RCC 7860 (cell line): Measurements from ENCODE around the gene PLA2G2F.
"Not testable (repeated sequence)": the region's sequence is repeated elsewhere in the genome, so short reads cannot be mapped to it uniquely, and the experiment has no call there.

ENCODE experiments used
- DNase-seq: peaks from one replicate; pipeline ENCODE4 v3.0.0-alpha.2; 2015; ENCODE audit warnings: low spot score
- FAIRE-seq: peaks from 2 replicates; lab custom pipeline; 2012; peaks lifted over from hg19 to GRCh38; lab: Jason Lieb, UNC

The PLA2G2F gene

DNA sequence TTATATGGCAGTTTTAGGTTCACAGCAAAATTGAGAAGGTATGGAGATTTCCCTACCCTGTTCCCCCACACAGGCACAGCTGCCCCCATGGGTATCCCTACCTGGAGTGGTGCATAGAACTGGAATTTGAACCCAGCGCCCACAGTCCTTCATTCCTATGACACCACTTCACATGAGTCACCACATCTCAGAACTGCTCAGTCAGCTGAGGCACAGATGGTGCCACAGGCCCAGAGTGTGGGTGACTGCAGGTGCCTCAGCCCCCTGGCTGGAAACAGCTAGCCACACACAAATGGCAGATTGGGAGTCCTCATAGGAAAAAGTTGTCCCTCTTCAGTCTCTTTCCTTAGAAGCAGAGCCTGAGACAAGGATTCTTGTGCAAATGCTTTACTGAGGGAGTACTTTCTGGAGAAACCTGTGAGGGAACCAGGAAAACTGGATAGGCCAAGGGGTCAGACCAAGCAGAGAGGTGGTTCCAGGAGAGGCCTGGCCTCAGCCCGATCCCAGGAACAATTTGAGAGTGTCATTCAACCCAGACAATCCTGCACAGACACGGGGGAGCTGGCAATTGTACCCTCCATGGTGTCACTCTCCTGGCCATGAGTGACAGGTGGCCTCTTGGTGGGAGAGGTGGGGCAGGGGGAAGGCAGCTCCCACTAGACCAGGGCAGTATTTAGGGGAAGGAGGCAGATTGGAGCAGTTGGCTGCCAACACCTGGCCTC is 26.7 kb upstream of the PLA2G2F start:
- FAIRE-seq = no peak
- no peak for DNase-seq

- FAIRE-seq (no peak), DNase-seq (no peak)
These were observed 25.0 kb upstream of the PLA2G2F start for GRCh38 chr1:20114021-20114648.

GRCh38 chr1:20115479-20115878 is 23.6 kb upstream of the PLA2G2F start:
- no peak for DNase-seq
- no peak for FAIRE-seq

GRCh38 chr1:20115916-20116315 is 23.2 kb upstream of the PLA2G2F start:
- FAIRE-seq (no peak), DNase-seq (no peak)

- no peak for DNase-seq
- FAIRE-seq = no peak
These were observed 21.9 kb upstream of the PLA2G2F start for GRCh38 chr1:20117236-20117635.

GRCh38 chr1:20119347-20119746 is 19.8 kb upstream of the PLA2G2F start, which contains the start of gene PLA2G2D:
PLA2G2D (minus strand) TSS chr1:20119536; CDS start chr1:20119498, 38 bp downstream.
- FAIRE-seq = no peak
- DNase-seq = no peak

GRCh38 chr1:20120796-20121195 is 18.3 kb upstream of the PLA2G2F start:
- DNase-seq (no peak), FAIRE-seq (no peak)

DNA sequence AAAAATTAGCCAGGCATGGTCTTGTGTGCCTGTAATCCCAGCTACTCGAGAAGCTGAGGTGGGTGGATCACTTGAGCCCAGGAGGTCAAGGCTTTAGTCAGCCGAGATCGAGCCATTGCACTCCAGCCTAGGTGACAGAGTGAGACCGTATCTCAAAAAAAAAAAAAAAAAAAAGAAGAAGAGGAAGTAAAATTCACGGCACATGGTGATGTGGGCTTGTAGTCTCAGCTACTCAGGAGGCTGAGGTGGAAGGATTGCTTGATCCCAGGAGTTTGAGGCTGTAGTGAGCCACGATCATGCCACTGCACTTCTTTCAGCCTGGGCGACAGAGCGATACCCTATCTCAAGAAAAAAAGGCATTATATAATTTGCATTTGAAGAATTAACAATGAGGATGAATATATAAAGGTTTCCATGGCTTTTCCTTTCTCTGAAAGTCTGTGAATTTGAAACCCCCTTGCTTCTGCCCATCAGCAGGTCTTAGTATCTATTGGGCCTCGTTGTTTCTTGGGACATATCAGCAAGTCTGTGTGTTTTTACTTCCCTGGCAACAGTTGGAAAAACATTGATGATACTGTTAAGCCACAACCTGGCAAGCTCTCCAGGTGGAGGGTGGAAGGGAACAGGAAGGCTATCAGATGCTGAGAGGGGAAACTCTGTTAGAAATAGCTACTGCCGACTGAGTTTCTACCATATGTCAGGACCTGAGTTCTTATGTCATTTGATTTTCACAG is 15.2 kb upstream of the PLA2G2F start:
- DNase-seq (no peak), FAIRE-seq (no peak)

GRCh38 chr1:20124456-20125057 is 14.6 kb upstream of the PLA2G2F start:
- DNase-seq (peak; percentile 73), FAIRE-seq (peak; percentile 71)

GRCh38 chr1:20125100-20125499 is 14.0 kb upstream of the PLA2G2F start:
- no peak for DNase-seq
- FAIRE-seq = no peak

DNA sequence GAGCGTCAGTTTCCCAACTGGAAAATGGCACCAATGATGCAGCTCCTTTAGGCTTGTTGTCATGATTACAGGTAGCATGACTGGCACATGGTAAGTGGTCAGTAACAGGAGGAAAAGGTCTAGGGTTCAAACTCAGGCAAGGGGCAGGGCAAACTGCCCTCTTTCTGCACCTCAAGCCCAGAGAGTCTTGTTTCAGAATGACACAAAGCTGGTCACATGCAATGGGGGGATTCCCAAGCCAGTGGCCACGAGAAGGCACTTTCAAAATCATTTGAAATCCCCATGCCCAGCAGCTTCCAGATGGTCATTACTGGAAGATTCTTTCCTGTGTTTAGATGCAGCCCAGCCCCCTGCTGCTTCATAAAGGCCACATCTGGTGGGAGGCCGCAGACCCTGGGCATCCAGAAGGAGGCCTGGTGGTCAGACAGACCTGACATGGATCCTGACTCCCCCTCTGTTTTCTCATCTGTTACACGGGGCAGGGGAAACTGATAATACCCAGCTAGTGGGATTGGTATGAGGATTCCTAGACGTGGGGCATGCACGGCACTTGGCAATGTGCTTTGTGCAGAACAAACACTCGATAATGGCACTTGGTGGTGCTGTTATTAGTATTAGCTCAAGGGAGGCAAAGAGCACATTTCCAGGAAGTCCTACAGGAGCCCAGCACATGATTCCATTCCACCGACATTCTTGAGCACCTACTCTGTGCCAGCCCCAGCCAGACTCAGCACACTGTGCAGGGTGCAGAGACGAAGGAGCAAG is 12.9 kb upstream of the PLA2G2F start:
- FAIRE-seq (no peak), DNase-seq (no peak)

DNA sequence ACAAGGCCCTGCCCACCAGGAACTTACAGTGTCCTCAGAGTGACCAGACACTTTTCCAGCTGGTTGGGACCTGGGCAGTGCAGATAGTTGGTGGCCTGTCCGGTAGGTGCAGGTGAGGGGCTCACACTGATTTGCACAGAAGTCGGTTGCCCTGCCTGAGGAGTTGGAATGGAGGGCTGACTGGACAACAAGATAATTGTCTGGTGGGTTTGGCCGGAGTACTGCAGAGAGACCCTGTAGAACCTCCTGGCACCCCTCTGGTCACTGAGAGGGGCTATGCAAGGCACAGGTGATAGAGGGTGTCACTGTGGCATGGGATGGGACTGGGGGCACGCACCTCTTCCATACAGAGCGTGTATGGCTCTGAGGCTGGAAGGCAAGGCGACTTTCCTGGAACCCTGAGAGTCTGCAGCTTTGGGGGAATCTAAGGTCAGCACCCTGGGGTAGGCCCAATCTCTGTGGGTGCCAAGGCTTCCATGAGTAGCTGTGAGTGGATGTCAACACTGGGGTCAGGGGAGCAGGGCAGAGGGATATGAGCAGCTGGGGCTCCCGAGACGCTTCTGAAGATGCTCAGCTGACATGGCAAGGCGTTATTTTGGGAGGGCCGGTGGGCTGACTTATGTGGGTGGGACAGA is 12.2 kb upstream of the PLA2G2F start:
- FAIRE-seq = no peak

DNA sequence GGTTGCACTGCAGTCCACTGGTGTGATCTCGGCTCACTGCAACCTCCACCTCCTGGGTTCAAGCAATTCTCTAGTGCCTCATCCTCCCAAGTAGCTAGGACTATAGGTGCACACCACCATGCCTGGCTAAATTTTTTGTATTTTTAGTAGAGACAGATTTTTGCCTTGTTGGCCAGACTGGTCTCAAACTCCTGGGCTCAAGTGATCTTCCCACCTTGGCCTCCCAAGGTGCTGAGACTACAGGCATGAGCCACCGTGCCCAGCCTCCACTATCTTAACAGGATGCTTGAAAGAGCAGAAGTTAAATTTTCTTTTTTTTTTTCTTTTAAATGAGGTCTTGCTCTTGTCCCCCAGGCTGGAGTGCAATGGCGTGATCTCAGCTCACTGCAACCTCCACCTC is 8.6 kb upstream of the PLA2G2F start:
- not testable (repeated sequence) for DNase-seq, FAIRE-seq

More for the DNA sequence above, 12.2 kb upstream of the PLA2G2F start:
- no peak for DNase-seq

DNA sequence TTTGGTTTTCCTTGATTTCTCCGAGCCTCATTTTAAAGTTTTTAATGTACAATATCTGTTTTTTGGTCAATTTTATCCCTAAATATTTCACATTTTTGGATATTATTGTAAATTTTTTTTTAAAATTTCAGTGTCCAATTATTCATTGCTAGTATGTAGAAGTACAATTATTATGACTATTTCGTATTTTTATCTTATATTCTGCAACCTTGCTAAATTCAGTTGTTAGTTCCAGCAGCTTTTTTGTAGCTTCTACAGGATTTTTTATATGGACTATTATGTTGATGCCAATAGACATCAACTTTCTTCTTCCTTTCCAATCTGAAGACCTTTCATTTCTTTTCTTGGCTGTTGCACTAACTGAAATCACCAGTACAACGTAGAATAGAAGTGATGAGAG is 4.1 kb upstream of the PLA2G2F start:
- DNase-seq = no peak
- no peak for FAIRE-seq

DNA sequence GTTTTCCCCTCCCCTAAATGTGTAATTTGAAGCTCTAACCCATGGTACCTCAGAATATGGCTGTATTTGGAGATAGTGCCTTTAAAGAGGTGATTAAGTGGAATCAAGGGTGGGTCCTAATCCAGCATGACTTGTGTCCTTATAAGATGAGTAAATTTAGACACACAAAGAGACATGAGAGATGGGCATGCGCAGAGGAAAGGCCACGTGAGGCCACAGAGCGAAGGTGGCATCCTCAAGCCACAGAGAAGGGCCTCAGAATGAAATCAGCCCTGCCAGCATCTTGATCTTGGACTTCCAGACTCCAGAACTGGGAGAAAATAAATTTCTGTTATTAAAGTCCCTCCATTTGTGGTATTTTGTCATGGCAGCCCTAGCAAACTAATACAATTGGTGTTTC is 2.9 kb upstream of the PLA2G2F start:
- DNase-seq (no peak), FAIRE-seq (no peak)

DNA sequence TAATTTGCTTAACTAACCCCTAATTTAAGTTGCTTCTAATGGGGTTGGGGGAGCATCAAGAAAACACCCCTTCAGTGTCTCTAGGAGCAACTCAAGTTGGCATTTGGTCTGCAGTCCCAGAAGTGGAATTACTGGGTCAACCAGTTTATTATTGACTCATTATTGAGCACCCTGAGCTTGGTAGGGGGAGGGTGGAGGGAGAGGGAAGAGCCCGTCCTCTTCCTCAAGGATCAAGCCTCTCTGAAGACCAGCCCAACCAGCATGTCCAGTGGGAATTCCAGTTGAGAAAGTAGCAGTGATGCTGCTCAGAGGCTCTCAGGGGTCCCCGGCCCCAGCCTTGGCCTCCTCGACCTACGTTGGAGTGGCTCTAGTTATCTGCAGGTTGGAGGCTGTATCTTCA is 2.1 kb upstream of the PLA2G2F start:
- DNase-seq = no peak

GRCh38 chr1:20137604-20138003 is 1.5 kb upstream of the PLA2G2F start:
- DNase-seq = no peak
- no peak for FAIRE-seq

More for the DNA sequence above, 2.1 kb upstream of the PLA2G2F start:
- no peak for FAIRE-seq

DNA sequence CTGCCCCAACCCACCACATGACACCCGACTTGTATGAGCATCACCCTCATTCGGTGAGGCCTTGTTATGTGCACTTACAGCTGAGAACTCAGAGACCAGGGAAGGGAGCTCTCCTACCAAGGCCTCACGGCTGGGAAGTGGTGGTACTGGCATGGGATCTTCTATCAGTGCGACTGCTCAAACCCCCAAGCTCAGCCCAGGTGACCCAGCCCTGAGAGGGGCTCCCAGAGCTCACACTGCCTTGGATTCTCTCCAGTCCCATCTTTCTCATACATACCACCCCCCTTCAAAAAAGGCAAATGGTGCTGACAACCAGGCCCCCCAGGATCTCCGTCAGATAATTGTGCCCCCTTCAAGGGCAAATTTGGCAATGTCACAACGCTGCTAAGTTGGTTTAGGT is 777 bp upstream of the PLA2G2F start:
- FAIRE-seq (no peak), DNase-seq (no peak)

- DNase-seq (no peak), FAIRE-seq (no peak)
These were observed 871 bp downstream of the PLA2G2F start for GRCh38 chr1:20139776-20140612.
